HG03196 (cell line): ENCODE results near the gene KDM2A.

Experiments used
- ATAC-seq: cut with Tn5 transposase; IDR thresholded peaks from one replicate; pipeline ENCODE4 v1.9.1; 2021; ENCODE audit not compliant: unreplicated experiment

KDM2A gene

GRCh38 chr11:67118801-67119584, at the start of gene KDM2A:
Gene KDM2A (plus strand): TSS chr11:67119263. CDS start chr11:67121317, 2,054 bp downstream.
- ATAC-seq: peak; percentile 59

GRCh38 chr11:67071420-67072284, 47.4 kb upstream of the KDM2A start:
- no peak for ATAC-seq

GRCh38 chr11:67072295-67072694, 46.8 kb upstream of the KDM2A start:
- no peak for ATAC-seq

- ATAC-seq: no peak
Measured at GRCh38 chr11:67073908-67074307, 45.2 kb upstream of the KDM2A start.

- ATAC-seq: no peak
Measured at GRCh38 chr11:67076202-67076601, 42.9 kb upstream of the KDM2A start.

GRCh38 chr11:67079065-67079705, 39.9 kb upstream of the KDM2A start:
- ATAC-seq: no peak

- no peak for ATAC-seq
Measured at GRCh38 chr11:67082071-67082791, 36.8 kb upstream of the KDM2A start.

GRCh38 chr11:67083786-67084366, 35.2 kb upstream of the KDM2A start:
- ATAC-seq: no peak

GRCh38 chr11:67085617-67086016, 33.4 kb upstream of the KDM2A start:
- ATAC-seq: no peak

- ATAC-seq: no peak
Measured at GRCh38 chr11:67090717-67091116, 28.3 kb upstream of the KDM2A start.

GRCh38 chr11:67095214-67095507, 23.9 kb upstream of the KDM2A start:
- no peak for ATAC-seq

- ATAC-seq: no peak
Measured at GRCh38 chr11:67098799-67099429, 20.1 kb upstream of the KDM2A start.

GRCh38 chr11:67099831-67100324, 19.2 kb upstream of the KDM2A start:
- ATAC-seq: no peak

- ATAC-seq: no peak
Measured at GRCh38 chr11:67102664-67103063, 16.4 kb upstream of the KDM2A start.

GRCh38 chr11:67105964-67106363, 13.1 kb upstream of the KDM2A start:
- no peak for ATAC-seq

GRCh38 chr11:67111261-67111660, 7.8 kb upstream of the KDM2A start:
- no peak for ATAC-seq

GRCh38 chr11:67113231-67113721, 5.8 kb upstream of the KDM2A start:
- no peak for ATAC-seq

- ATAC-seq: no peak
Measured at GRCh38 chr11:67114275-67114896, 4.7 kb upstream of the KDM2A start.

- no peak for ATAC-seq
Measured at GRCh38 chr11:67116758-67117105, 2.3 kb upstream of the KDM2A start.

- no peak for ATAC-seq
Measured at GRCh38 chr11:67117176-67117575, 1.9 kb upstream of the KDM2A start.
